ENCODE data around the gene RARB.

Gene RARB

DNA sequence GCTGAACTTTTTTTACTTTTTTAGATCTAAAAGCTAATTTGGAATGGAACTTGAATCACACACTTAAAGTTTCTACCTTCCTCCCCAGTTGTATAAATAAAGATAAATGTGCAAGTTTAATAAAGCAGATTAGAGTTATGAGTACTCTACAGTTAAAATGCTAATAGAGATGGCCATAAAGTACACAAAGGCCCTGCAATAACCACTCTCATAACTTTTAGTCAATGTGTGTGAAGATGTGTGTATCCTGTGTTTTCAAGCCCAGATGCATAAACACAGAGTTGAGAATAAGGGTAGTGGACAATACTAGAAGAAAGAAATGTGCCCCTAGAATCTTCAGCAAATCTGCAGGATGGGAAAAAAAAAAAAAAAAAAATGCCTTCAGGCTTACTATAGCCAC is 191.3 kb downstream of the RARB start:
- DNase-seq = no peak

DNA sequence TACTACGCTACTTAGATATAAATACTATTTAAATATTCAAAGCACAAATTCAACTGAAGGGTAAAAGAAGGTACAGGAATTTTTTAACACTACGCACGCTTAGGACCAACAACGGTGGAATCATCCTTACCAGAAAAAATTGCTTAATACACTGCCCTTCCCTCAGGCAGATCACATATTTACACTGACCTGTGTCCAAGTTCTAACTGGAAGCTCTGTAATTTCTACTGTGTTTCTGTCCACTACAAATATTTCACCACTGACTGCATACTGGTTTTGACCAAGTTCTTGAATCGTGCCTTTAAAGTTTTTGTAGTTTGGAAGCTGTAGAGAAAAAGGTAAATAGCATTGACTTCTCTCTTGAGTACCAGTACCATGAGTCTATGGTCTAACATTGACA is 192.4 kb downstream of the RARB start:
- no peak for DNase-seq

DNA sequence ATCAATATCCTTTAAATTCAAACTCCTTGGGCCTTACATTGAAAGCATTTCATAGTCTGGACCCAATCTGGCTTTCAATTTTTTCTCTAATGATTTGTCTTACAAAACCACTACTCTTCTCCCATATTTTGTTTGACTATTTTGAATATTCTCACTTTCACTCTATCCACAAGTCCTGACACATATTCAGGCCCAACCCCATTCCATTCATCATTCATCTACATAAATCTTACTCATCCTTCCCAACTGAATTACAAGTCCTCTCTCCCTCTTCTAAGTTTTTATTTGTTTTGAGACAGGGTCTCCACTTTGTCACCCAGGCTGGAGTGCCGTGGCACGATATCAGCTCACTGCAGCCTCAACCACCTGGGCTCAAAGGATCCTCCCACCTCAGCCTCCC is 193.0 kb downstream of the RARB start:
- no peak for DNase-seq

- DNase-seq = no peak
Observed at GRCh38 chr3:25631989-25632388, 203.9 kb downstream of the RARB start.

GRCh38 chr3:25633919-25634318 is 205.9 kb downstream of the RARB start:
- no peak for DNase-seq

- no peak for DNase-seq
Observed at GRCh38 chr3:25635038-25635437, 207.0 kb downstream of the RARB start.

Data from NCI-H526 treated with DMSO at 0.1 percent for 48 hours (cell line).